HUES64 (cell line): ENCODE measurements around the gene SPEM2.

Experiments used
- H3K27ac ChIP-seq: 2 replicates; pipeline ENCODE4 v1.7.0; 2013; ENCODE audit warnings: low read depth, low read length, inconsistent platforms
- H3K27me3 ChIP-seq: 2 replicates; pipeline ENCODE4 v1.6.1; 2013; ENCODE audit warnings: mild to moderate bottlenecking, low read length; ENCODE audit not compliant: insufficient read depth
- H3K36me3 ChIP-seq: 2 replicates; pipeline ENCODE4 v1.6.1; 2013; ENCODE audit warnings: mild to moderate bottlenecking, low read length; ENCODE audit not compliant: insufficient read depth
- H3K4me1 ChIP-seq: 2 replicates; pipeline ENCODE4 v1.6.1; 2013; ENCODE audit warnings: mild to moderate bottlenecking, low read length, moderate library complexity; ENCODE audit not compliant: insufficient read depth
- H3K4me3 ChIP-seq: 2 replicates; pipeline ENCODE4 v1.5.1; 2013; ENCODE audit warnings: mild to moderate bottlenecking, low read length, moderate library complexity
- H3K9ac ChIP-seq: 2 replicates; pipeline ENCODE4 v1.6.1; 2013; ENCODE audit warnings: mild to moderate bottlenecking, low read depth, low read length
- H3K9me3 ChIP-seq: 2 replicates; pipeline ENCODE4 v1.6.1; 2013; ENCODE audit warnings: low read depth, low read length; ENCODE audit not compliant: insufficient read depth
- WGBS: fragments of 150-250, 120-280 bp; methylation state at CpG from one replicate; pipeline ENCODE4 v1.1.7; 2013; ENCODE audit warnings: missing lambda C conversion rate; 5-methylcytosine and 5-hydroxymethylcytosine counted together

Gene SPEM2

GRCh38 chr17:7391307-7391706, 34.1 kb upstream of the SPEM2 start:
- peaks cover 46% of the 10 kb centered on the region for H3K36me3 ChIP-seq
- H3K27me3 ChIP-seq: no peaks in the 10 kb centered on the region
- H3K4me3 ChIP-seq: no peak overlapping the region
- H3K9ac ChIP-seq: no peak overlapping the region
- no peaks in the 10 kb centered on the region for H3K9me3 ChIP-seq
- no peaks in the 10 kb centered on the region for H3K4me1 ChIP-seq
- no peak overlapping the region for H3K27ac ChIP-seq
- 79% methylated on average over 2 of the region's 2 CpGs for WGBS

GRCh38 chr17:7392696-7393612, 32.5 kb upstream of the SPEM2 start:
- H3K27me3 ChIP-seq: no peaks in the 10 kb centered on the region
- peak overlapping the region; percentile 77 for H3K4me3 ChIP-seq
- no peaks in the 10 kb centered on the region for H3K4me1 ChIP-seq
- peaks cover 42% of the 10 kb centered on the region for H3K36me3 ChIP-seq
- H3K27ac ChIP-seq: no peak overlapping the region
- H3K9me3 ChIP-seq: no peaks in the 10 kb centered on the region
- no peak overlapping the region for H3K9ac ChIP-seq
- 90% methylated on average over 41 of the region's 42 CpGs for WGBS

- Histone ChIP-seq H3K4me3 (peak overlapping the region; percentile 77), H3K36me3 (peaks cover 34% of the 10 kb centered on the region), H3K27me3 (no peaks in the 10 kb centered on the region), H3K4me1 (no peaks in the 10 kb centered on the region), H3K27ac (peak overlapping the region; percentile 78; the same call in 1 of the 2 replicates), H3K9me3 (no peaks in the 10 kb centered on the region), H3K9ac (peak overlapping the region; percentile 45; the same call in 1 of the 2 replicates)
- WGBS: 22% methylated on average over 48 of the region's 48 CpGs
Observed at GRCh38 chr17:7393613-7394451, 31.6 kb upstream of the SPEM2 start.

GRCh38 chr17:7394452-7395191, 30.8 kb upstream of the SPEM2 start, which contains the start of gene PLSCR3:
TSS of gene PLSCR3 (minus strand) at chr17:7394525. CDS start at chr17:7394110, 415 bp downstream.
- WGBS: under 1% methylated on average over 71 of the region's 71 CpGs
- no peaks in the 10 kb centered on the region for H3K9me3 ChIP-seq
- H3K4me3 ChIP-seq: peak within 1 kb of the TSS; percentile 77
- peak within 1 kb of the TSS; percentile 78; the same call in 1 of the 2 replicates for H3K27ac ChIP-seq
- no peaks in the 10 kb centered on the region for H3K27me3 ChIP-seq
- H3K9ac ChIP-seq: peak within 1 kb of the TSS; percentile 70
- no peaks in the 10 kb centered on the region for H3K4me1 ChIP-seq
- H3K36me3 ChIP-seq: peaks cover 26% of the 10 kb centered on the region

- 92% methylated on average over 4 of the region's 4 CpGs for WGBS
- H3K9ac ChIP-seq: no peak overlapping the region
- no peaks in the 10 kb centered on the region for H3K4me1 ChIP-seq
- no peak overlapping the region for H3K27ac ChIP-seq
- no peaks in the 10 kb centered on the region for H3K9me3 ChIP-seq
- no peak overlapping the region for H3K4me3 ChIP-seq
- peaks cover 15% of the 10 kb centered on the region for H3K36me3 ChIP-seq
- no peaks in the 10 kb centered on the region for H3K27me3 ChIP-seq
Observed at GRCh38 chr17:7396147-7396546, 29.3 kb upstream of the SPEM2 start.

GRCh38 chr17:7398612-7399011, 26.8 kb upstream of the SPEM2 start:
- Histone ChIP-seq H3K9me3 (no peaks in the 10 kb centered on the region), H3K27ac (no peak overlapping the region), H3K36me3 (0 out of 2 replicates have a peak, but pooled peaks cover 2% of the 10 kb centered on the region), H3K9ac (no peak overlapping the region), H3K27me3 (no peaks in the 10 kb centered on the region), H3K4me1 (peaks cover 7% of the 10 kb centered on the region; the same call in 1 of the 2 replicates), H3K4me3 (no peak overlapping the region)
- 91% methylated on average over 1 of the region's 2 CpGs for WGBS

- Histone ChIP-seq H3K36me3 (0 out of 2 replicates have a peak, but pooled peaks cover 2% of the 10 kb centered on the region), H3K9me3 (no peaks in the 10 kb centered on the region), H3K27ac (peak overlapping the region; percentile 96), H3K27me3 (no peaks in the 10 kb centered on the region), H3K9ac (peak overlapping the region; percentile 85), H3K4me1 (peaks cover 11% of the 10 kb centered on the region), H3K4me3 (peak overlapping the region; percentile 97)
- WGBS: 21% methylated on average over 16 of the region's 16 CpGs
Observed at GRCh38 chr17:7403043-7403726, 22.2 kb upstream of the SPEM2 start.

GRCh38 chr17:7403727-7403976, 21.8 kb upstream of the SPEM2 start:
- Histone ChIP-seq H3K9ac (peak overlapping the region; percentile 85), H3K9me3 (no peaks in the 10 kb centered on the region), H3K36me3 (peaks cover 4% of the 10 kb centered on the region; the same call in 1 of the 2 replicates), H3K4me3 (peak overlapping the region; percentile 97), H3K4me1 (peaks cover 11% of the 10 kb centered on the region), H3K27me3 (no peaks in the 10 kb centered on the region), H3K27ac (peak overlapping the region; percentile 96)
- WGBS: under 1% methylated on average over 13 of the region's 13 CpGs

- peaks cover 11% of the 10 kb centered on the region for H3K4me1 ChIP-seq
- peak within 1 kb of the TSS; percentile 85 for H3K9ac ChIP-seq
- peak within 1 kb of the TSS; percentile 96 for H3K27ac ChIP-seq
- no peaks in the 10 kb centered on the region for H3K27me3 ChIP-seq
- peaks cover 9% of the 10 kb centered on the region for H3K36me3 ChIP-seq
- H3K4me3 ChIP-seq: peak within 1 kb of the TSS; percentile 97
- no peaks in the 10 kb centered on the region for H3K9me3 ChIP-seq
- WGBS: under 1% methylated on average over 49 of the region's 49 CpGs
Observed at GRCh38 chr17:7403977-7404736, 21.3 kb upstream of the SPEM2 start, which contains the start of gene TMEM256. TSS of gene TMEM256 (minus strand) at chr17:7404097. CDS start at chr17:7404084, 13 bp downstream.
